ENCODE measurements around the gene HIF1AN. TPM values are rescaled to one million over a fixed set of nuclear protein-coding genes. Genes with fewer than 3 reads are reported as not detected.
A peak's percentile ranks its signal among the peaks of the same experiment; 100 is the strongest.

Gene HIF1AN
- total RNA-seq, 1 experiment from 2014 or later, result 58.7 TPM

GRCh38 chr10:100565206-100565985, 29.7 kb downstream of the HIF1AN start:
- no peak overlapping the region for H3K23ac ChIP-seq (ENCODE audit: insufficient read length, low read depth, low read length)
- no peak overlapping the region for H2BK15ac ChIP-seq (ENCODE audit: low read depth, low read length)
- H3K27me3 ChIP-seq (ENCODE audit: insufficient read depth, low read length), result no peaks in the 10 kb centered on the region; the same call in 1 of the 2 replicates
- no peaks in the 10 kb centered on the region; the same call in 1 of the 2 replicates for H3K4me1 ChIP-seq (ENCODE audit: insufficient read depth, low read length)
- no peak overlapping the region for H2BK20ac ChIP-seq (ENCODE audit: low read depth, low read length, poor library complexity, severe bottlenecking)
- TF ChIP-seq CTCF (conservative IDR thresholded peaks at IDR 0.05), result no peak
- no peak overlapping the region for H2BK12ac ChIP-seq (ENCODE audit: insufficient read length, low read depth, low read length)
- H3K4me3 Mint-ChIP-seq, result no peak overlapping the region
- peaks cover 4% of the 10 kb centered on the region for H3K27me3 Mint-ChIP-seq (ENCODE audit: low read depth)
- no CpG with 5 or more reads among the region's 9 CpGs for WGBS (ENCODE audit: extremely low coverage, insufficient read length, low lambda C conversion rate)
- no peak overlapping the region for H2BK5ac ChIP-seq (ENCODE audit: insufficient read length, low read length)
- H3K27ac ChIP-seq (ENCODE audit: insufficient read length, low read depth, low read length), result no peak overlapping the region
- H3K36me3 Mint-ChIP-seq (ENCODE audit: insufficient read depth in 1 of 3, low read depth in 3 of 3), result no peaks in the 10 kb centered on the region
- no peak overlapping the region for H3T11ph ChIP-seq (ENCODE audit: low read length)
- no peak overlapping the region for H3K4me2 ChIP-seq (ENCODE audit: insufficient read depth, insufficient read length, low read length)
- no peaks in the 10 kb centered on the region for H3K23me2 ChIP-seq (ENCODE audit: insufficient read length, low read depth, low read length, poor library complexity, severe bottlenecking)
- no peaks in the 10 kb centered on the region for H3K79me1 ChIP-seq (ENCODE audit: insufficient read depth, low read depth, low read length, poor library complexity, severe bottlenecking)
- H3K18ac ChIP-seq (ENCODE audit: insufficient read length, low read depth, low read length), result no peak overlapping the region
- H2BK120ac ChIP-seq (ENCODE audit: low read depth, low read length, poor library complexity, severe bottlenecking), result no peak overlapping the region
- H4K20me1 ChIP-seq (ENCODE audit: control insufficient read depth, insufficient read depth, insufficient read length), result no peaks in the 10 kb centered on the region
- peak; percentile 17 for DNase-seq
- H3K27ac Mint-ChIP-seq, result no peak overlapping the region; a peak in 1 of 7 replicates
- no peak overlapping the region for H4K8ac ChIP-seq (replicated peaks; ENCODE audit: insufficient read length, low read depth, low read length)
- no peaks in the 10 kb centered on the region for H3K79me2 ChIP-seq (ENCODE audit: insufficient read depth, low read length)
- no peak overlapping the region for H3K56ac ChIP-seq (ENCODE audit: insufficient read length, low read depth, low read length)
- H3K4me1 Mint-ChIP-seq, result peaks cover 11 to 24% of the 10 kb centered on the region in 2 experiments
- H3K9me3 Mint-ChIP-seq, result peaks cover 0 to 5% of the 10 kb centered on the region in 2 experiments; a peak in 1 of 5 replicates
- no peak overlapping the region for H4K5ac ChIP-seq (ENCODE audit: insufficient read length, low read depth, low read length)
- no peak overlapping the region for H3K9ac ChIP-seq (ENCODE audit: extremely low read depth, insufficient read length, low read length)
- H3K9me3 ChIP-seq (ENCODE audit: control insufficient read depth, low read depth, low read length), result no peaks in the 10 kb centered on the region
- H2AK5ac ChIP-seq (ENCODE audit: insufficient read length, low read length), result no peak overlapping the region
- no peak overlapping the region for H3K4ac ChIP-seq (ENCODE audit: low read depth, low read length)
- H3K14ac ChIP-seq (ENCODE audit: insufficient read depth, low read length), result peak overlapping the region; percentile 36; the same call in 1 of the 2 replicates
- no peak overlapping the region for H4K91ac ChIP-seq (ENCODE audit: insufficient read length, low read depth, low read length)
- no peak overlapping the region for H2AFZ ChIP-seq (ENCODE audit: low read length)

Measured in H9 (cell line).